B cell (primary cell): ENCODE data around the gene TMEFF1.

Experiments used
- CTCF ChIP-seq: fragments of 200-600 bp; IDR thresholded peaks from one replicate; pipeline ENCODE4 v1.8.0; 2022; ENCODE audit warnings: antibody characterized with exemption, mild to moderate bottlenecking
- EZH2 ChIP-seq: IDR thresholded peaks from 2 replicates; pipeline ENCODE4 v1.6.1; 2012; ENCODE audit warnings: borderline replicate concordance, low read depth, mild to moderate bottlenecking, moderate library complexity, low read length; ENCODE audit not compliant: insufficient read depth, poor library complexity, severe bottlenecking

- no peak for TF ChIP-seq CTCF
- no peak for TF ChIP-seq EZH2
These were observed 94.9 kb downstream of the TMEFF1 start for GRCh38 chr9:100567856-100568255.
